HEK293T (cell line): ENCODE results near the gene KIFC3.

ENCODE experiments used
- FOXM1 ChIP-seq: fragments of 450-650 bp; IDR thresholded peaks from 2 replicates; pipeline ENCODE4 v1.6.1; 2017; ENCODE audit warnings: mild to moderate bottlenecking, borderline replicate concordance
- LEF1 ChIP-seq: fragments of 450-650 bp; IDR thresholded peaks from 2 replicates; pipeline ENCODE4 v1.6.1; 2017; ENCODE audit warnings: mild to moderate bottlenecking, borderline replicate concordance
- SP1 ChIP-seq: fragments of 450-650 bp; IDR thresholded peaks from 2 replicates; pipeline ENCODE4 v1.6.1; 2017
- TARDBP ChIP-seq: fragments of 450-650 bp; IDR thresholded peaks from 2 replicates; pipeline ENCODE4 v1.6.1; 2016

DNA sequence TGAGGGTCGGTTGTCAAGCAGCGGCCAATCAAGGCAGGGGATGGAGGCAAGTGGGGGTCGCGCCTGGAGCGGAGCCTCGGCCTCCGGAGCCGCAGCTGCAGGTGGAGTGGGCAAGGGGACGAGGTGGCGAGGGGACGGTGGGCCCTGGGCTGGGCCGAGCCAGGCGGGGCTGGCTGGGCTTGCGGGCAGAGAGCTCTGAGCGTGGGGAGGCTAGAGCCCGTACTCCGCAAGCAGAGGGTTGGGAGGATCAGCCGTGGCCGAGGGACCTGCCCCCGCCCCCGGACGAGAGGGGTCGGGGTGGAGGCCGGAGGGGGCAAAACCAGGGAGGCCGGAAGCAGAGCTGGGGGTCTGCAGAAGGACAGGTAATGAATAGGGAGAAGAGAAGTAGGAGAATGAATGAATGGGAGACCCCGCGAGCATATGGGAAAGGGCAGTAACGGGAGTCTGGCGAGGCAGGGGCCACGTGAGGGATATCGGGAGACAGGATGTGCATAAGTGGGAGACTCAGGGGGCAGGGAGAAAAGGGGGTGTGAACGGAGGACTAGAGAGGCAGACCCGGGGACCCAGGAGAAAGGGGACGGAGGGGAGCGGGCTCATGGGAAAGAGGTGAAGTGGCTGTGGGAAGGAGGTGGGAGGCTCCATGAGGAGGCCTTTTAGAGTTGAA is 66.4 kb downstream of the KIFC3 start, which contains the start of gene KATNB1:
- no peak for TF ChIP-seq SP1
- no peak for TF ChIP-seq TARDBP
- TF ChIP-seq FOXM1, result no peak
- TF ChIP-seq LEF1, result no peak
